T-cell (primary cell): ENCODE measurements around the gene MICAL2. TPM values are rescaled to one million over a fixed set of nuclear protein-coding genes. Genes with fewer than 3 reads are reported as not detected.

Experiments
- ATAC-seq, 4 experiments: fragments of 200-7000 bp in 3 of 4; fragments of 150-1000 bp in 1 of 4; cut with Tn5 transposase; replicated peaks in 1 of 4; 1 replicate in 3 of 4; 2 replicates in 1 of 4; pipeline ENCODE4 v1.10.0; 2021; ENCODE audit warnings: moderate library complexity in 3 of 4, mild to moderate bottlenecking in 2 of 4, moderate number of reproducible peaks in 1 of 4
- CTCF ChIA-PET, 2 donors: fragments of 300-600 bp; sonication (Branson Sonifier 250); formaldehyde crosslinking; loops; one replicate each; lab custom pipeline; 2022; ENCODE audit warnings: antibody characterized with exemption in 2 of 2; lab: Charles Lee
- POLR2A ChIA-PET, 2 donors: fragments of 300-600 bp; sonication (Branson Sonifier 250); formaldehyde crosslinking; loops; one replicate each; lab custom pipeline; 2022; ENCODE audit warnings: antibody characterized with exemption in 2 of 2; lab: Charles Lee
- DNase-seq, 35 experiments: peaks; one replicate each; pipeline versions ENCODE4 v3.0.0 to v3.0.0-alpha.2; 2013 to 2023
- H3K27ac ChIP-seq: one replicate; pipeline ENCODE4 v1.5.1; 2013; ENCODE audit warnings: low read length
- H3K27me3 ChIP-seq, 2 experiments: replicated peaks in 1 of 2; 1 replicate in 1 of 2; 2 replicates in 1 of 2; pipeline versions ENCODE4 v1.6.1 to v1.7.0; 2013; ENCODE audit warnings: low read length in 1 of 2, mixed read lengths in 1 of 2; ENCODE audit not compliant: control insufficient read depth in 2 of 2, insufficient read depth in 2 of 2; ENCODE audit errors: extremely low read depth in 1 of 2
- H3K36me3 ChIP-seq, 2 donors: 1 replicate in 1 of 2; 2 replicates in 1 of 2; pipeline versions ENCODE4 v1.6.1 to v1.7.0; 2013; ENCODE audit warnings: low read length in 1 of 2; ENCODE audit not compliant: control insufficient read depth in 2 of 2, insufficient read depth in 1 of 2; ENCODE audit errors: extremely low read depth in 1 of 2
- H3K4me1 ChIP-seq, 2 experiments: 1 replicate in 1 of 2; 2 replicates in 1 of 2; pipeline versions ENCODE4 v1.6.1 to v1.7.0; 2013; ENCODE audit warnings: low read length in 2 of 2, mixed read lengths in 1 of 2; ENCODE audit not compliant: insufficient read depth in 2 of 2, control insufficient read depth in 1 of 2; ENCODE audit errors: extremely low read depth in 1 of 2
- H3K4me3 ChIP-seq, 2 donors: 1 replicate in 1 of 2; 2 replicates in 1 of 2; pipeline versions ENCODE4 v1.5.1 to v1.7.0; 2013; ENCODE audit warnings: mild to moderate bottlenecking in 2 of 2, low read length in 1 of 2, moderate library complexity in 1 of 2; ENCODE audit not compliant: control insufficient read depth in 1 of 2; ENCODE audit errors: extremely low read depth in 1 of 2
- H3K9me3 ChIP-seq: 2 replicates; pipeline ENCODE4 v1.7.0; 2013
- H3K27ac Mint-ChIP-seq, 2 donors: one replicate each; pipeline ENCODE4 v1.8.0; 2020 to 2021; ENCODE audit warnings: mild to moderate bottlenecking in 2 of 2, mixed read lengths in 2 of 2
- H3K27me3 Mint-ChIP-seq, 2 donors: one replicate each; pipeline ENCODE4 v1.8.0; 2021 to 2022; ENCODE audit warnings: mixed read lengths in 2 of 2
- H3K36me3 Mint-ChIP-seq: one replicate; pipeline ENCODE4 v1.8.0; 2021; ENCODE audit warnings: mixed read lengths
- H3K4me1 Mint-ChIP-seq, 3 donors: one replicate each; pipeline ENCODE4 v1.8.0; 2020 to 2022; ENCODE audit warnings: mixed read lengths in 3 of 3, mild to moderate bottlenecking in 1 of 3
- H3K4me3 Mint-ChIP-seq, 3 donors: one replicate each; pipeline ENCODE4 v1.8.0; 2020 to 2022; ENCODE audit warnings: mild to moderate bottlenecking in 3 of 3, mixed read lengths in 3 of 3, moderate library complexity in 3 of 3
- H3K9me3 Mint-ChIP-seq, 3 donors: one replicate each; pipeline ENCODE4 v1.8.0; 2020 to 2022; ENCODE audit warnings: mixed read lengths in 3 of 3
- WGBS: methylation state at CpG from one replicate; pipeline ENCODE4 v1.1.5; 2013; ENCODE audit warnings: missing lambda C conversion rate; ENCODE audit not compliant: insufficient coverage; 5-methylcytosine and 5-hydroxymethylcytosine counted together
- total RNA-seq, 35 experiments: library from RNA in 6 of 35; stranded (reverse) in 6 of 35; fragments of 120-200 nt in 1 of 35; gene quantifications; one replicate each; pipeline versions ENCODE4 v1.2.1 to v1.2.4 and lab custom pipeline; 2013 to 2026

Gene MICAL2
- total RNA-seq, 5 donors from 2014 or later (not counting 1 experiment from before 2014, with no cell fraction given), result 13.7 to 38.7 (median 22.9) TPM

DNA sequence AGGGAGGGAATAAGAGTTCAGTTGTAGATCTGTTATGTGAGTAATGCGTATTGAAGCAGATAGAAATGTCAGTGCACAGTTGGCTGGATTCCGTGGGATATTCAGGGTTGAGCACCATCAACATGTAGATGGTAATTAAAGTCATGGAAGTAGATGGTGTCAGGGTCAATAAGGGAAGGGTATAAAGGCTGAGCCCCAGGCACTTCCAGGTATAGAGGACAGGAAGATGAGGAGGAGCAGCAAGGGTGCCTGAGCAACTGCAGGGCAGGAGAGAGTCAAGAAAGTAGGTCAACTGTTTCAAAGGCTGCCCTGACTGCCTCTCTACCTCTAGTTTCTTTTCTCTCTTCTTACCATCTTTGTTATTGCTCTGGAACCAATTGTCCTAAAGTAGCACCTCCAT, 85.9 kb downstream of the MICAL2 start:
- DNase-seq (peak in 2 of 35 experiments; percentile 26 to 52), ATAC-seq (peak in 3 of 4 experiments; percentile 63 to 64 (median 63))
- Histone ChIP-seq H3K9me3 (no peaks in the 10 kb centered on the region), H3K4me1 (peaks cover 52 to 78% of the 10 kb centered on the region in 2 experiments), H3K4me3 (peak overlapping the region; percentile 45 to 55), H3K27ac (peak overlapping the region; percentile 77), H3K27me3 (no peaks in the 10 kb centered on the region), H3K36me3 (no peaks in the 10 kb centered on the region)
- 15% methylated on average over 2 of the region's 2 CpGs for WGBS
- peak overlapping the region; percentile 98 to 99 for H3K27ac Mint-ChIP-seq
- ChIA-PET CTCF (interaction anchor here in 1 of 2 donors (0.9 to 2.6 kb wide), 2 partner anchors 29 to 40 kb away, joined by 3 to 13 read pairs; no protein-coding TSS in a partner anchor), POLR2A (interaction anchor here in 1 of 2 donors (0.7 to 1.6 kb wide), 3 partner anchors 9 to 29 kb away, joined by 3 to 10 read pairs (median 4); no protein-coding TSS in a partner anchor)
- H3K36me3 Mint-ChIP-seq, result no peaks in the 10 kb centered on the region
- no peaks in the 10 kb centered on the region for H3K9me3 Mint-ChIP-seq
- H3K4me3 Mint-ChIP-seq, result peak overlapping the region; percentile 73 to 81 (median 80)
- no peaks in the 10 kb centered on the region for H3K27me3 Mint-ChIP-seq
- H3K4me1 Mint-ChIP-seq, result peaks cover 73 to 82% (median 81%) of the 10 kb centered on the region in 3 donors

DNA sequence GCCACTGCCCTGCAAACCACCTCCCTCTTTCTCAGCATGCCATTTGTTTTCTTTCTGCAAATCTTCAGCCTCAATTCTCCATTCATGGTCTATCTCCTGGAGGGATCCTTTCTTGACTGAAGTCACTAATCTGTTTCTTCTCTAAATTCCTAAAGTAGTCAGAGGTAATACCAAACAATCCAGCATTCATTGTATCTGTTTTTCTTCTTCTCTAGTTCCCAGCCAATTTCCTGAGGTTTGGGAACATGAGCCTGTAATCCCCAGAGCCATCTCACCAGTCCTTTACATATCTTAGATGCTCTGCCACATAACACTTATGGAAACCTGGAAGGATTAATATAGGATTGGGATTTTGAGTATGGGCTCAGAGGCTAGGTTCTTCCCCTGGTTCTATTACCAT, 86.5 kb downstream of the MICAL2 start:
- no peaks in the 10 kb centered on the region for H3K9me3 ChIP-seq
- H3K27ac Mint-ChIP-seq, result peak overlapping the region; percentile 98 to 99
- no peak for DNase-seq
- H3K36me3 ChIP-seq, result no peaks in the 10 kb centered on the region
- H3K4me1 Mint-ChIP-seq, result peaks cover 75 to 84% (median 81%) of the 10 kb centered on the region in 3 donors
- peak overlapping the region; percentile 45 to 55 for H3K4me3 ChIP-seq
- H3K36me3 Mint-ChIP-seq, result no peaks in the 10 kb centered on the region
- ATAC-seq, result no peak
- no peaks in the 10 kb centered on the region for H3K9me3 Mint-ChIP-seq
- no peaks in the 10 kb centered on the region for H3K27me3 ChIP-seq
- H3K4me3 Mint-ChIP-seq, result peak overlapping the region; percentile 73 to 81 (median 80)
- H3K4me1 ChIP-seq, result peaks cover 52 to 78% of the 10 kb centered on the region in 2 experiments
- POLR2A ChIA-PET, result interaction anchor here in 1 of 2 donors (0.7 kb wide), 1 partner anchor 28 kb away, joined by 3 read pairs; no protein-coding TSS in a partner anchor
- H3K27ac ChIP-seq, result peak overlapping the region; percentile 77
- H3K27me3 Mint-ChIP-seq, result no peaks in the 10 kb centered on the region
- CTCF ChIA-PET, result interaction anchor here (0.9 to 2.6 kb wide), 2 partner anchors 20 to 28 kb away, joined by 6 to 13 read pairs; no protein-coding TSS in a partner anchor

DNA sequence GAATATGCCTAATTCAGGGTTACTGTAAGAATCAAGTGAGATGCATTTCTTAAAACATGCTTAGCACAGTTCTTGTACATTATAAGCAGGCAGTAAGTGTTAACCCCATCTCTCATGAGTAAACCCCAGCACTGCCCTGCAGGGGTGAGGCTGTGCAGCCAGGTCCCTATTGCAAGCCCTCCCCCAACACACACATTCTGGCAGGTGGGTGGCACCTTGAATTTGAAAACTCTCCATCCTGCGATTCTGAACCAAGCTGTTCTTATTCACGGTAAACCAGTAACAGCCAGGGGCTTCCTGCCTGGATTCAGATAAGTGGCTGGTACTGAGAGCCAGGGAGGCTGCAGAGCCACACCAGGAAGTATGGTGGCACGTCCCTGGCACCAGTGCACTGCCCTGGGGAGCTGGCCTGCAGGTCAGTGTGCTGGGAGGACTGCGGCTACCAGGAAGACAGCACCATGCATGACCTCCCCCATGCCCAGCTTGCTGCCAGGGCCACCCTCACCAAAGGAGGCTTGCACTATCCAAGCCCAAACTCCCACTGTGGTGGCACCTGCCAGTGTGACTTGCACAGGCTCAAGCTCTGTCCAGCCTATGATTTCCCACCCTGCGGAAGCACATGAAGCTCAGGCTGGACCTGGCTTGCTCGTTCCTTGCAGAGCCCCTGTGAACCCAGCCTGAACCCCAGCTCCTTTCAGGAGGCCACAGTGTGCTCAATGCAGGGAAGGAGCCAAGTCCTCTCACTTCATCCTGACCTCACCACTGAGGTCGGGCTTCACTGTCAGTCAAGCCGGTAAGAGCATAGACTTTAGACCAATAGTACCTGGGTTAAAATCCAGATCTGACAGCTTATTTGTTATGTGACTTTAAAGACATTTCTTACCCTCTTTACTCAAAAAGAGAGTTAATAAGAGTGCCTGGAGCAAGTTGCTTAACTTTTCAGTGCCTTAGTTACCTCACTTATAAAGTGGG, 88.1 kb downstream of the MICAL2 start:
- DNase-seq, result no peak
- 62% methylated on average over 6 of the region's 8 CpGs for WGBS
- peak overlapping the region; percentile 77 for H3K27ac ChIP-seq

DNA sequence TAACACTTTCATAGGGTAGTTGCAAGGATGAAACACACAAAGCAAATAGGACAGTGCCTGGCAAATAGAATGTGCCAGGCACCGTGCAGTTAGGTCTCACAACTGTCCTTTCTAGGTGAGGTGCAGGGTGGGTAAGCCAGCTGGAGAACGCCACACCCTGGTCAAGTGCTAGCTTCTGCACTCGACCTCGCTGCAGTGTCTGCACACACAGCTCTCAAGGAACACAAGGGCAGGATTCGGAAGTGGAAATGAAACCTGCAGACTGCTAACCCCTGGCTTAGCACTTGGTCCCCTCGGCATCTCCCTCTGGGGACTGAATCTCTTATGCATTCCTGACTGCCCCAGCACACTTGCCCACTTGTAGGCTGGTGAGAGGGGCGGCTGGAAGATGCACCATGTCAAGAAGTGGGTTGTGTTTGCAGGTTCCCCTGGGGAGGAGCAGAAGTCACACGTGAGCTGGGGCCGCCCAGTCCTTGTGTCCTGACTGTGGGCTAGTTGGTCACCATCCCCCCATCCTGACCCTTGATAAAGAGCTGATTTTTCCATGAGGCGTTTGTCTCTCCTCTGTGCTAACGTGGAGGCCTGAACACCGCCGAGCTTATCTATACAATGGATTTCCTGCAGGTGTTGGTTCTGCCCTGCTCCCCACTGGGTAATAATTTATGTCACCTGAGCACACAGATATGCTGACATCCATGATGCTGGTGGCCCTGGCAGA, 89.0 kb downstream of the MICAL2 start:
- peaks cover 38 to 62% of the 10 kb centered on the region in 2 experiments for H3K4me1 ChIP-seq
- no peaks in the 10 kb centered on the region for H3K9me3 ChIP-seq
- WGBS, result 57% methylated on average over 11 of the region's 13 CpGs
- POLR2A ChIA-PET, result no interaction called here
- CTCF ChIA-PET, result interaction anchor here (0.5 to 0.6 kb wide), 2 partner anchors 25 to 144 kb away, joined by 3 read pairs; no protein-coding TSS in a partner anchor
- Mint-ChIP-seq H3K4me3 (peak overlapping the region; percentile 10 to 73 (median 21)), H3K4me1 (peaks cover 62 to 76% (median 66%) of the 10 kb centered on the region in 3 donors), H3K9me3 (no peaks in the 10 kb centered on the region), H3K27ac (peak overlapping the region; percentile 98 to 99), H3K36me3 (peaks cover under 1% of the 10 kb centered on the region), H3K27me3 (no peaks in the 10 kb centered on the region)
- H3K4me3 ChIP-seq, result peak overlapping the region in 1 of 2 donors; percentile 10
- DNase-seq (no peak), ATAC-seq (no peak)
- peaks cover 1 to 6% of the 10 kb centered on the region in 2 donors for H3K36me3 ChIP-seq
- H3K27ac ChIP-seq, result peak overlapping the region; percentile 77
- H3K27me3 ChIP-seq, result no peaks in the 10 kb centered on the region

More for the DNA sequence above, 88.1 kb downstream of the MICAL2 start:
- Mint-ChIP-seq H3K27ac (peak overlapping the region; percentile 98 to 99), H3K4me3 (peak overlapping the region; percentile 29 to 80 (median 73)), H3K4me1 (peaks cover 71 to 80% (median 73%) of the 10 kb centered on the region in 3 donors), H3K9me3 (no peaks in the 10 kb centered on the region), H3K27me3 (no peaks in the 10 kb centered on the region), H3K36me3 (no peaks in the 10 kb centered on the region)
- Histone ChIP-seq H3K4me3 (no peak overlapping the region), H3K4me1 (peaks cover 43 to 63% of the 10 kb centered on the region in 2 experiments), H3K36me3 (no peaks in the 10 kb centered on the region), H3K27me3 (no peaks in the 10 kb centered on the region), H3K9me3 (no peaks in the 10 kb centered on the region)
- no peak for ATAC-seq
- ChIA-PET POLR2A (no interaction called here), CTCF (interaction anchor here (0.5 to 0.8 kb wide), 3 partner anchors 17 to 143 kb away, joined by 3 read pairs; no protein-coding TSS in a partner anchor)

DNA sequence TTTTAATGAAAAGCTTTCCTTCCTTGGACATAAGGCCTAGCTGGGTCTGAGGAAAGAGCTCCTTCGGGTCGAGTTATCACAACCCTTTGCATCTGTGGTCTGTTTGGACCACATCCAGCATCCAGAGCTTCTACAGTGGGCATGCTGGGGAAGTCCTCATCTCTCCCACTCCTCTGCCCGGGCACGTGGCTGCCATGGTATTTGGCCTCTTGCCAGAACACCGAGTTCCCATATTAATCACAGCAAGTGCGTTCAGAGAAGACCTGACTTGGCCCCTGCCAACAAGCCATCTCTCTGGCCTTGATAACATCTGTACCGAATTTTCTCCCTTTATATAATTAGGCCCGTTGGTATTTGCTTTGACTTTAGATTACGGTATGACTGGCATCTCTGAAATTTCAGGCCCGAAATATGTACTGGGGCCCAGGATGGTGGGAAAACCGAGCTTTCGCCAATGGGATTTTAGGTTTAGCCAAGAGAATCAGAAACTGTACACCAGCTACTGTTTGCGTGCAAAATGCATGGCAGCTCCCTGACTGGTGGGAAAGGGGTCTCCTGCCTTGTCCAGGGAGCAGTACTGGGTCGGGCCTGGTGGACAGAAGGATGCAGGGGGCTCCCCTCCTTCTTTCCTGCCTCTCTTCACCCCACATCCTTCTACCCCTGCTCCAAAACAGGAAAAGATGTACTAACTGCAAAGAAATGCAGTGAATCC, 90.0 kb downstream of the MICAL2 start:
- no peaks in the 10 kb centered on the region for H3K27me3 ChIP-seq
- no peaks in the 10 kb centered on the region for H3K9me3 Mint-ChIP-seq
- ChIA-PET POLR2A (no interaction called here), CTCF (no interaction called here)
- no peak overlapping the region for H3K4me3 ChIP-seq
- peak overlapping the region; percentile 77 for H3K27ac ChIP-seq
- no peaks in the 10 kb centered on the region for H3K27me3 Mint-ChIP-seq
- H3K9me3 ChIP-seq, result no peaks in the 10 kb centered on the region
- no peak overlapping the region for H3K4me3 Mint-ChIP-seq
- peaks cover 52 to 67% (median 57%) of the 10 kb centered on the region in 3 donors for H3K4me1 Mint-ChIP-seq
- peaks cover 32 to 57% of the 10 kb centered on the region in 2 experiments for H3K4me1 ChIP-seq
- DNase-seq (no peak), ATAC-seq (no peak)
- peaks cover 10% of the 10 kb centered on the region for H3K36me3 Mint-ChIP-seq
- H3K36me3 ChIP-seq, result peaks cover 7 to 8% of the 10 kb centered on the region in 2 donors
- peak overlapping the region; percentile 98 to 99 for H3K27ac Mint-ChIP-seq
- 71% methylated on average over 13 of the region's 14 CpGs for WGBS
